HG03280 (cell line): ENCODE results near the gene ETV6.

ENCODE experiments used
- ATAC-seq: cut with Tn5 transposase; IDR thresholded peaks from one replicate; pipeline ENCODE4 v1.9.1; 2021; ENCODE audit warnings: mild to moderate bottlenecking, moderate library complexity; ENCODE audit not compliant: unreplicated experiment

The ETV6 gene

GRCh38 chr12:11839091-11839641, 189.7 kb downstream of the ETV6 start:
- ATAC-seq: no peak

- ATAC-seq: no peak
Measured at GRCh38 chr12:11840366-11840765, 190.9 kb downstream of the ETV6 start.

DNA sequence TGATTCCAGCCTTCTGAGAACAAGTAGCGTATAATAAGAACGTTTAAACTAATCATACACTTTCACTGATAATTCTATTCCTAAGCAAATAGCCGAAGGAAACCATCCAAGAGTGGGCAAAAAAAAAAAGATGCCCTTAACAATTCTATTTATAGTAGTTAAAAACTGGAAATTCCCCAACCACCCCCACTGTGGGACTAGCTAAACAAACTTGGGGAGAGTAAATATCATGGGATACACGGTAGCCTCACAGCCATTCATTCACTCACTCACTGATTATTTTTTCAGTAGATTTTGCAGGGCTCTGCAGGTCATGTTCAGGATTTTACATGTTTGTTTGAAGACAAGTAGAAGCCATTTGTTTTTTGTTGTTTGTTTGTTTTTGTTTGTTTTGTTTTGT, 197.0 kb downstream of the ETV6 start:
- no peak for ATAC-seq

DNA sequence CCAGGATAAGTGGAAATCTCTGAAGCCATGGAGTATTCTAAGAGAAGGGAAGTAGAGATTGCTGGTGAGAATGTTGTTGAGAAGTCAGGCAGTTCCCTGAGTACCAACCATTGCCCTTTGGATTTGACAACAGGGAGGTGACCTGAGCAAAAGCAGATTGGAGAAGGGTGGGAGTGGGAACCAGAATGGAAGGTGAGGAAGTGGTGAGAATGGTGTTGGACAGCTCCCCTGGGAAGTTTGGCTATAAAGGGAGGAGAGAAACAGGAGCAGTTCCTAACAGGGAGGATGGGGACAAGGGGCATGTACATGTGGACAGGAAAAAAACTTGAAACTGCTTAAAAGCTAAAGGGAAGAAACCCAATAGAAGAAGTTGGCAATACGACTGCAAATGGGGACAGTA, 198.1 kb downstream of the ETV6 start:
- no peak for ATAC-seq

GRCh38 chr12:11849757-11850504, 200.5 kb downstream of the ETV6 start:
- no peak for ATAC-seq

DNA sequence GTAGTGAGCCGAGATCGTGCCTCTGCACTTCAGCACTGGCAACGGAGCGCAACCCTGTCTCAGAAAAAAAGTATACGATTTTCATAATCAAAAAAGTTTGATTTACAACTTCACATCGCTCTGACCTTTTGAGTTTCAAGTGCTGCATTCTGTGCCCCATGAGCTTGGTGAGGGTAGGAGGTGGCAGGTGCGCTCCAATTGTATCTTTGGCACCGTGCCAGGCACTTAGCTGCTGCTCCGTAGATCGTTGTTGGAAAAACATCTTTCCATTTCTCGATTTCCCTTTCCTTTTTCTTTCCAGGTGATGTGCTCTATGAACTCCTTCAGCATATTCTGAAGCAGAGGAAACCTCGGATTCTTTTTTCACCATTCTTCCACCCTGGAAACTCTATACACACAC, 203.7 kb downstream of the ETV6 start:
- no peak for ATAC-seq

GRCh38 chr12:11854011-11854499, 204.6 kb downstream of the ETV6 start:
- no peak for ATAC-seq

DNA sequence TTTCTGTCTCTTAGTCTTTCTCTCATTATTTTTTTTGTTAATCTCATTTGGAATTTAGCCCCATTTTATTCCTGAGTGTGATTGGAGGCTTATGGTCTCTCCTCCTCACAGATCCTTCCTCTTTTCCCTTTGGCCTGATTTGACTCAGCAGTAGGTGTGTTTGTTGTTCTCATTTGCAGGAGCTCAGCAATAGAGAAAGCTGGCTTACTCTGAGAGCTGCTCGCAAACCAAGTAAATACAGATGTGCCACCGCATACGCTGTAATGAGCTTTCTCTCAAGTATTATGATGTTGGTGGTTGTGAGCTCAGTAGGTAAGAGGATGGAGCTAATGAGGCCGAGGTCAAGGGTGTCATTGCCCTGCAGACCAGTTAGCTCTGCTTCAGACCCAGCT, 206.5 kb downstream of the ETV6 start:
- peak; percentile 61 for ATAC-seq

DNA sequence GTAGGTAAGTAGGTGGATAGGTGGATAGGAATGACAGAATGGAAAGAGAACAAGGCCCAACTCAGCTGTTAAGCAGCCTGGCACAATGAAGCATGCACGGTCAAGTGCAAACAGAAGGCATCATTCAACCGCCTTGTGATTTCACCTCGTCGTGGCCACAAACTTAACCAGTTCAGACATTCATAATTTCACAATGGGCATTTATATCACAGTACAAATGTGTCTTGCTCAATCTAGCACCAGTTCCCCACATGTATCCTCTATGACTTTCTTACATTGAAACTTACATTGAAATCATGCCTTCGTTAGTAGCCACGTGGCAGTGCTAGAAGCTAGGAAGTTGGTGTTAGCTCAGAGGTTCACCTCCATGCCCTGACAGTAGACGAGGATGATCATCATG, 207.5 kb downstream of the ETV6 start:
- ATAC-seq: no peak

GRCh38 chr12:11859705-11860425, 210.4 kb downstream of the ETV6 start:
- no peak for ATAC-seq

- no peak for ATAC-seq
Measured at GRCh38 chr12:11861155-11861863, 211.8 kb downstream of the ETV6 start.

DNA sequence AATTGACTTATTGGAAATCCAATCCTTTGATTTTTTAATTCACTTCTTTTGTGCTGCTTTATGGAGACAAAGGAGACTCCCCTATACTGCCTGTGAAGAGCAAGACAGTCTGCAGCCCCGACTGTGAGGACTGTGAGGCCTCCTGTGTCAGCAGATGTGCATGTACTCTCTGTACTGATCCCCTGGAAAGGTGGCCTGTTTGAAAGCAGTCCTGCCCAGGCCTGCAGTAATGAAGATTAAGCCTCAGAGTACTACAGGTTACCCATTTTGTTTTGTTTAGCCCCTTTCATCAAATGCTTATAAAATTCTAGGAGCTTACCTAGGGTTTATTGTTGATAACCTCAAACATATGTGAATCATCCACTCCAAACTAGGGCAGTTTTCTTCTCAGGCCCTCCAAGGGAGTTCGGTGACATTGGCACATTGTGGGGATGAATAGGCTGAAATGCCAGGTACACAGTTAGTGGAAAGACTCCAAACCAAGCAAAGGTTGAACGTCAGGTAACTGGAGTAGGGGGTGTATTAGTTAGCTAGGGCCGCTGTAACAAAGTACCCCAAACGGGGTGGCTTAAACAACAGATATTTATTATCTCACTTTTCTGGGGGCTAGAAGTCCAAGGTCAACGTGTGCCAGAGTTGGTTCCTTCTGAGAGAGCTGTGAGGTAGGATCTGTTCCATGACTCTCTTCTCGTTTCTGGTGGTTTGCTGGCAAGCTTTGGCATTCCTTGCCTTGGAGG, 212.6 kb downstream of the ETV6 start:
- no peak for ATAC-seq

DNA sequence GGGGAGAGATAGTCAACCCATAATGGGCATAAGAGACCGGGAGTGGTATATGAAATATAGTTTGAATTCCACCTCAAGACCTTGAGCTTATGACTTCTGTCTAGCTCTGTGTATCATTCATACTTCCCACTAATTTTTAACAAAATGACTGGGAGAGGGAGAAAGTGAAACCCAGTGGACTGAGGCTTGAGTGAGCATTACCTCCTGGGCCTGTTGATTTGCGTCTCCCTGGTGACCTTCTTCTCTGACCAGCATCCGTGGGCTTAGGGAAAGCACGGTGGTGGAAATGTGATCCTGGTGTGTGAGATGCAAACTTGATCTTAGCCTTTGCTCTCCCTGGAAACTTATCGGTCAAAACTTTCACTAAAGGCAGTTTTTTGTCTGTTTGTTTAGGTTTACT, 213.3 kb downstream of the ETV6 start:
- no peak for ATAC-seq

DNA sequence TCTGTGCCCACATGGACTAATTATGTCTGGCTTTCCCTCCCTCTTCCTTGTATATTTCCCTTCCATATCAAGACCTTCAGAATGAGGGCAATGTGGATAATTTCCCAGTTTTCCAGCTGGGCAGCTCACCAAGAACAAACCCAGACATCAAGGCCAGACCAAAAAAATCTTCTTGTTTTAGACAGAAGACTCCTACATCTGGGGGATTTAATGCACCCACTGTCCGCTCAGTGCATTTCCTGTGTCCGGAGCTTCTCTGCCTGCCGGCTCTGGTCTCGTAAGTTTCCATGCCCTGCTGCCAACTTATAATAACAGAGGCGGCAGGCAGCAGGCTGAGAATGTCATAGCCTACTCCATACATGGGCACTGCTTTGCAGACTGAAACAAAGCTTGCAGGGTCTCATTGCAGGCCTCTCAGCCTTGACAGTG, 214.0 kb downstream of the ETV6 start:
- ATAC-seq: no peak

DNA sequence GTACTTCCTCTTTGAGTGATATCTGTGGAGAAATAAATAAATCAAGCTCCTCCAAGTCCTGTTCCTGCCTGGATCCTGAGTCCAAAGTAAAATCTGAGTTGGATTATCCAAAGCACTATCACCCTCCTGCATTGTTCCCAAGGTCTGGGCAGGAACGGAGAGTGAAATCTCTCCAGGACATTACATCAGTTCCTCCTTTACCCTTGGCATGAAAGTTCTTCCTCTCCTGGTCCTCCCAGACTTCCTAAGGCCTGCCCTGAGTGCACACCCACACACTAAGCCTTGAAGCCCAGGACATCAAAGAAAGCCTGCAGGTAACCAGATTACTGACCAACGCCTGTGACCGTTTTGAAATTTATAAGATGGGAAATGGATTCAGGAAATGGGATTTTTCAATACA, 214.5 kb downstream of the ETV6 start:
- no peak for ATAC-seq

DNA sequence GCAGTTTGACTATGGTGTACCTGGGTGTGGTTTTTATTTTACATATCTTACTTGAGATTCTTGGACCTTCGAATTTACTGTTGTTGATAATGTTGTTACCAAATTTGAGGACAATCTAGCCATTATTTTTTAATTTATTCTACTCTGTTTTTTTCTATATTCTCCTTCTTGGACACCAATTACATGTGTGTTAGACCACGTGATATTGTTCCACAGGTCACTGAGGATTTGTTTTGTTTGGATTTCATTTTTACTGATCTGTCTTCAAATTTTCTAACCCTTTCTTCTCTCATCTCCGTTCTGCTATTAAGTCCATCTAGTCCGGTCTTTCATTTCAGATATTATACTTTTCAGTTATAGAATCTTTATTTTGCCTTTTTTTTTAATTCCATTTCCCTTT, 216.3 kb downstream of the ETV6 start:
- no peak for ATAC-seq

DNA sequence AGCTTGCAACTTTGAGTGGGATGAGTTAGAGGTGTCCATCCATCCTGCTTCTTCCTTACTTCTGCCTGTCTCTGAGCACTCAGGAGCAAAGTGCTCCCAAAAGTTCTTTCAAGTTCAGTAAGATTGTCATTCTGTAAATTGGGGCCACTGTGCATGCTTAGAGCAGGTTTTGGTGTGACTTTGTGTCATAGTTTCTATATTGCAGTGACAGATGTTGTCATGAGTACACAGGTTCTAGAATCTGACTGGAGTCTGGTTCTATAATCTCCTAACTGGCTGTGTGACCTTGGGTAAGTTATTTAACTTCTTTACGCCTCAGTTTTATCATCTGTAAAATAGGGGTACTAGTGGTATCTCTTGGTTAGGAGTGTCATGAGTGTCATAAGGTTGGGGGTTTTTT, 218.6 kb downstream of the ETV6 start:
- ATAC-seq: no peak

DNA sequence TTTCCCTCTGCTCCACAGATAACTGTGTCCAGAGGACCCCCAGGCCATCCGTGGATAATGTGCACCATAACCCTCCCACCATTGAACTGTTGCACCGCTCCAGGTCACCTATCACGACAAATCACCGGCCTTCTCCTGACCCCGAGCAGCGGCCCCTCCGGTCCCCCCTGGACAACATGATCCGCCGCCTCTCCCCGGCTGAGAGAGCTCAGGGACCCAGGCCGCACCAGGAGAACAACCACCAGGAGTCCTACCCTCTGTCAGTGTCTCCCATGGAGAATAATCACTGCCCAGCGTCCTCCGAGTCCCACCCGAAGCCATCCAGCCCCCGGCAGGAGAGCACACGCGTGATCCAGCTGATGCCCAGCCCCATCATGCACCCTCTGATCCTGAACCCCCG, 219.9 kb downstream of the ETV6 start:
- no peak for ATAC-seq

DNA sequence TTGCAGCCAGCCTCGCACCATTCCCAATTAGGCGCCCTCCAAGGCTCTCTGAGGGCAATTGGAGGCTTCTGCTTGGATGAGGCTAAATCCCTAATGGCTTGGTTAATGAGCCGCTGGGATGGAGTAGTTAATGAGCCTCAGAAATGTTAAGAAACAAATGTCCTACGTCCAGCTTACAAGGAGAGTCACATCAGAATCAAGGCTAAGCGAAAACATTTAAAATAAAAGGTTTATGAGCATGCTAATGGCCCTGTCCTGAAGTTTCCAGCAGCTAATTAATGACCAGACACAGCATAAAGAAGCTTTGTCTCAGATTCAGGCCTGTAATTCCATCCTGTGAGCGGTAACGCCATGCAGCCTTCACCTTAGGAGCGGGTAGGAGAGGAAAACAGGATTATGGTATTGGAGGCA, 220.6 kb downstream of the ETV6 start:
- no peak for ATAC-seq

- no peak for ATAC-seq
Measured at GRCh38 chr12:11872055-11872454, 222.6 kb downstream of the ETV6 start.

DNA sequence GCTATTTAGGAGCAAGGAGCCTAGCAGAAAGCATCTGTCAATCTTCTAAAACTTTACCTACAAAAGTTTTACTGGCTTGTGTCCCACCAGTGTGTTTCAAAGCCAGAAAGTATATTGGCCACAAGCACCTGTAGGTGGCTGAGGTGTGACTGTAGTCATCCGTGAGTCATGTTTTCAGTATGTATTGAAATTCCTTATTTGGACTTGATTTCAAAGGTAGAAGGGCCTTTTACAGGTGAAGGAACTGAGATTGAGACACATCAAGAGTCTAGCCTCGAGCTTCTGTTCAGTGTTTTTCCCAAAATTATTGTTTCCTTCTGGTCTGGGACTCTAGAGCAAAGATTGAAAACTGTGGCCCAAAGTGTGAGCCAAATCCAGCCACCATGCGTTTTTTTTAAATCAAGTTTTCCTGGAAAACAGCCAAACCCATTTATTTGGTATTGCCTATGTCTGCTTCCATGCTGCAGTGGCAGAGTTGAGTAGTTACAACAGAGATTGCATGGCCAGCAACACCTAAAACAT, 226.0 kb downstream of the ETV6 start:
- ATAC-seq: no peak
